Measurements from ENCODE around the gene ALX4.

Gene ALX4

DNA sequence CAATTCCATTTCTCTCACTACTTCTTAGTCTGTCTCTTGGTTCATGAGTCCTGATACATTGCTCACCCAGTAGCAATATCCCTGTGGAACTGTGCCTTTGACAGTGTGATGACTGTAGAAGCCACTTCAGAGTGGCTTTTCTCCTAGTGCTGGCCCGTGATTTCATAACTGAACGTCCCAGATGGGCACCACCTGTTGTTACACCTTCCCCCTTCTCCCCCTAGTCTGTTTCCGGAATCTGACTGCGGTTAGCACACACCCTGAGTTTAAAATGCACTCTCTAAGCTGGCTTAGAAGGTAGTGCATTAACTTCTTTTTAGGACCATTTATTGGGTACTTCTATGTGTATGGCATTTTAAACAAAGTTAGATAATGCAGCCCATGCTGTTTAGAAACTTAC is 83.0 kb downstream of the ALX4 start:
- TF ChIP-seq, protein P1, sequence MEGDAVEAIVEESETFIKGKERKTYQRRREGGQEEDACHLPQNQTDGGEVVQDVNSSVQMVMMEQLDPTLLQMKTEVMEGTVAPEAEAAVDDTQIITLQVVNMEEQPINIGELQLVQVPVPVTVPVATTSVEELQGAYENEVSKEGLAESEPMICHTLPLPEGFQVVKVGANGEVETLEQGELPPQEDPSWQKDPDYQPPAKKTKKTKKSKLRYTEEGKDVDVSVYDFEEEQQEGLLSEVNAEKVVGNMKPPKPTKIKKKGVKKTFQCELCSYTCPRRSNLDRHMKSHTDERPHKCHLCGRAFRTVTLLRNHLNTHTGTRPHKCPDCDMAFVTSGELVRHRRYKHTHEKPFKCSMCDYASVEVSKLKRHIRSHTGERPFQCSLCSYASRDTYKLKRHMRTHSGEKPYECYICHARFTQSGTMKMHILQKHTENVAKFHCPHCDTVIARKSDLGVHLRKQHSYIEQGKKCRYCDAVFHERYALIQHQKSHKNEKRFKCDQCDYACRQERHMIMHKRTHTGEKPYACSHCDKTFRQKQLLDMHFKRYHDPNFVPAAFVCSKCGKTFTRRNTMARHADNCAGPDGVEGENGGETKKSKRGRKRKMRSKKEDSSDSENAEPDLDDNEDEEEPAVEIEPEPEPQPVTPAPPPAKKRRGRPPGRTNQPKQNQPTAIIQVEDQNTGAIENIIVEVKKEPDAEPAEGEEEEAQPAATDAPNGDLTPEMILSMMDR (IDR thresholded peaks at IDR 0.05; ENCODE audit: low read depth, low read length, missing control alignments), result no peak
- in situ Hi-C loops (cut with HindIII; ENCODE audit: low sequenced_read_pairs), result no loop called here
- H3K4me3 ChIP-seq (ENCODE audit: low read depth, low read length), result no peak overlapping the region
- no peak for DNase-seq (ENCODE audit: low read depth)

DNA sequence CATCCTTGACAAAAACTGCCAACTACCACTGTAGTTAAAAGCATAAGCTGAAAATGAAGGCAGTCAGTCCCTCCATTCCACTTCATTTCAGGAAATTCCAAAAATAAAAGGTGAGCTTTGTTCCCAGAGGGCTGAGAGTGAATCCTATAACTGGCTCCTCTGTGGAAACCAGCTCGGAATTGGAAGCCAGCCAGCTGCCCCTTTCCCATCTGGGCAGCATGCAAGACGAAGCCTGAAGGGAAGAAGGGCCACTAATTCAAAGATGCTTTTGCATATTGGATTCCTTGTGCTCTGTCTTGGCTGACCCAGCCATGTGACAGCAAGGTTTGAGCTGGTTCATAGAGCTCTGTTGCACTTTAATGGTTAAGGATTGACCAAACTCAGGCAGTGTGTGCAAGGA is 83.4 kb downstream of the ALX4 start:
- DNase-seq (ENCODE audit: low read depth), result no peak
- no peak overlapping the region for H3K4me3 ChIP-seq (ENCODE audit: low read depth, low read length)
- in situ Hi-C loops (cut with HindIII; ENCODE audit: low sequenced_read_pairs), result no loop called here
- TF ChIP-seq, protein P1 (IDR thresholded peaks at IDR 0.05; ENCODE audit: low read depth, low read length, missing control alignments), result no peak

DNA sequence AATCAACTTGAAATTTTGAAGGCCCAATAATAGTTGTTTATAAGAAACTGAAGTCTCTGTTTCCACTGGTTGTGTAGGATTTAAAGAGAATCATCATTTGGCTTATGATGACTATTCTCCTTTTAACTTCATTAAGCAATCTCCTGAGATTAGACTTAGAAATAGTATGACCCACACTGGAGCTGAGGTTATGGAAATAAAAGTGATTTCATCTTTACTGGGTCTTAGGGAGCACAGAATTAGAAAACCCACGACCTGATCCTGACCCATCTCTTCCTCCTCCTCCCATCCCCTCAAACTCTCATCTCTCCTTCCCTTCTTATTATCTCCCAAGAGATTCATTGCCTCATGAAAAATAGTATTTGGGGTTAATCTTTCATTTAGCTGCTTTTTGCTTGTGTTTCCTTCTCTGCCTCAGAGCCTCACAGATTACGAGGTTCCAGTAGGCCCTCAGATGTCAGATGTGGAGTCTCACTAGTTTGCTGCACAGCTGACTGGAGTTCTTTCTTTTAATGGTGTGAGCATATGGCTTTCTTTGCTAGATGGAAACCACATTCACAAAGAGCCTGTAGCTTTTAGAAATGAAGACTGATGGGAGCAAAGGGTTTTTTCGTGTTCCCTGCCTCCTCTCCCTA is 85.0 kb downstream of the ALX4 start:
- H3K4me3 ChIP-seq (ENCODE audit: low read depth, low read length), result no peak overlapping the region
- DNase-seq (ENCODE audit: low read depth), result no peak
- in situ Hi-C loops (cut with HindIII; ENCODE audit: low sequenced_read_pairs), result no loop called here
- TF ChIP-seq, protein P1 (IDR thresholded peaks at IDR 0.05; ENCODE audit: low read depth, low read length, missing control alignments), result no peak

DNA sequence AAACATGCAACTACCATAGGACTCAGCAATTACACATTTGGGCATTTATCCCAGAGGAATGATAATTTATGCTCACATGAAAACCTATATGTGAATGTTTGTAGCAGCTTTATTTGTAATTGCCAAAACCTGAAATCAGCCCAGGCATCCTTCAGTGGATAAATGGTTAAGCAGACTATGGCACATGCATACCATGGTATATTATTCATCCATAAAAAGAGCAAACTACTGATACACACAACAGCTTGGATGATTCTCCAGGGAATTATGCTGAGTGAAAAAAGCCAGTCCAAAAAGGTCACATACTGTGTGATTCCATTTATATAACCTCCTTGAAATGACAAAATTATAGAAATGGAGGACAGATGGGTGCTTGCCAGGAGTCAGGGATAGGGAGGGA is 86.7 kb downstream of the ALX4 start:
- TF ChIP-seq, protein P1 (IDR thresholded peaks at IDR 0.05; ENCODE audit: low read depth, low read length, missing control alignments), result no peak
- no peak for DNase-seq (ENCODE audit: low read depth)
- H3K4me3 ChIP-seq (ENCODE audit: low read depth, low read length), result no peak overlapping the region
- in situ Hi-C loops (cut with HindIII; ENCODE audit: low sequenced_read_pairs), result no loop called here

DNA sequence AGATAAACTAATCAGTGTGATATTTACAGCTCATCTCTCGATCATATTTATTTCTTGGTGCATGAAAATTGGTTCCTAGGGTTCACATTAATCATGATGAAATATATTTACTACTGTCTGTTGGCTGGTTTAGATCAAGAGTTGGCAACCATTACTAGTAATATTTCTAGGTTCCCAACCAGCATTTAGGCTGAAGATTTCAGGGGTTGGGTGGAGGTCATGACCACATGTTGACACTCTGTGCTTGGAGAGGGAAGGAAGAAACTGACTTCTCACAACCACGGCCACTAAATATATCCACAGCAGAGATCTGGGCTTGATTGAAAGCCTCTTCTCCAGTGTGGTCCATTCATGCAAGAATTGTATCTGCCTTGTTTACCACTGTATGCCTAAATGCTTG is 87.9 kb downstream of the ALX4 start:
- TF ChIP-seq, protein P1 (IDR thresholded peaks at IDR 0.05; ENCODE audit: low read depth, low read length, missing control alignments), result no peak
- DNase-seq (ENCODE audit: low read depth), result no peak
- no peak overlapping the region for H3K4me3 ChIP-seq (ENCODE audit: low read depth, low read length)
- in situ Hi-C loops (cut with HindIII; ENCODE audit: low sequenced_read_pairs), result no loop called here

DNA sequence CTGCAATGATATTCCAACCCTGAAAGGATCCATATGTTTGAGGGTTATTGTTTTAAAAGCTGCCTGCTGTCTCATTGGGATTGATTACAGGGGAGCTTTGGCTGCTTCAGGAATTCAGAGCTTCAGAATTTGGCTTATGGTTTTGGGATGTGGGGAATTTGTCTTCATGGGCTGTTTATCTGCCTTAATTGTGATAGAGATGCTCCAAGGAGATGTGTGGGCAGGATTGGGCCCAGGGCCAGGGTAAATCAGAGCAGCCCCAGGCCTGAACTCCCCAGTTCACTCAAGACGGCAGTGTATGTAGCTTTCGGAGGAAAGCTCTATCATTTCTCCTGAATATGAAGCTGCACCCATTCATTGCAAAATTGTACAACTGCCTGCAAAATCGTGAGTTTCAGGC is 88.5 kb downstream of the ALX4 start:
- H3K4me3 ChIP-seq (ENCODE audit: low read depth, low read length), result no peak overlapping the region
- TF ChIP-seq, protein P1 (IDR thresholded peaks at IDR 0.05; ENCODE audit: low read depth, low read length, missing control alignments), result no peak
- in situ Hi-C loops (cut with HindIII; ENCODE audit: low sequenced_read_pairs), result no loop called here
- no peak for DNase-seq (ENCODE audit: low read depth)

All from astrocyte of the cerebellum (primary cell).